Subcutaneous abdominal adipose tissue (tissue), 5 donors: ENCODE measurements around the gene SHC3.

Experiments used
- H3K27ac ChIP-seq: one replicate; pipeline ENCODE4 v1.7.0; 2013; ENCODE audit warnings: low read depth, mild to moderate bottlenecking, inconsistent platforms, low read length, moderate library complexity
- H3K27me3 ChIP-seq, 5 donors: one replicate each; pipeline ENCODE4 v1.7.0; 2013; ENCODE audit warnings: low read length in 5 of 5, inconsistent platforms in 1 of 5; ENCODE audit not compliant: control insufficient read depth in 5 of 5, insufficient read depth in 4 of 5
- H3K36me3 ChIP-seq, 5 donors: one replicate each; pipeline ENCODE4 v1.7.0; 2013; ENCODE audit warnings: low read length in 5 of 5; ENCODE audit not compliant: control insufficient read depth in 5 of 5, insufficient read depth in 5 of 5
- H3K4me1 ChIP-seq, 5 donors: one replicate each; pipeline ENCODE4 v1.7.0; 2013; ENCODE audit warnings: low read length in 5 of 5, mild to moderate bottlenecking in 3 of 5, moderate library complexity in 1 of 5; ENCODE audit not compliant: control insufficient read depth in 5 of 5, insufficient read depth in 5 of 5
- H3K4me3 ChIP-seq, 5 donors: one replicate each; pipeline ENCODE4 v1.7.0; 2013; ENCODE audit warnings: low read length in 5 of 5, low read depth in 1 of 5
- H3K9ac ChIP-seq, 5 donors: one replicate each; pipeline ENCODE4 v1.7.0; 2013; ENCODE audit warnings: low read length in 5 of 5, mild to moderate bottlenecking in 4 of 5, moderate library complexity in 3 of 5
- H3K9me3 ChIP-seq, 5 donors: one replicate each; pipeline ENCODE4 v1.7.0; 2013; ENCODE audit warnings: low read length in 5 of 5; ENCODE audit not compliant: control insufficient read depth in 5 of 5
- donor health status: healthy.
- donor health status: healthy.
- donor health status: healthy.
- donor health status: healthy.
- donor health status: healthy.

Gene SHC3

GRCh38 chr9:89001917-89002540 lies 176.6 kb downstream of the SHC3 start:
- H3K36me3 ChIP-seq = peaks cover 0 to 5% (median 2%) of the 10 kb centered on the region in 5 donors
- H3K27me3 ChIP-seq = peaks cover 0 to 18% (median 10%) of the 10 kb centered on the region in 5 donors
- H3K4me3 ChIP-seq = no peak overlapping the region
- no peak overlapping the region for H3K27ac ChIP-seq
- no peak overlapping the region for H3K9ac ChIP-seq
- H3K9me3 ChIP-seq = no peaks in the 10 kb centered on the region
- peaks cover 4 to 13% (median 11%) of the 10 kb centered on the region in 5 donors for H3K4me1 ChIP-seq

- H3K36me3 ChIP-seq = peaks cover 0 to 8% (median 2%) of the 10 kb centered on the region in 5 donors
- peaks cover 4 to 22% (median 10%) of the 10 kb centered on the region in 5 donors for H3K27me3 ChIP-seq
- H3K9me3 ChIP-seq = no peaks in the 10 kb centered on the region
- peaks cover 4 to 13% (median 11%) of the 10 kb centered on the region in 5 donors for H3K4me1 ChIP-seq
- peak overlapping the region in 3 of 5 donors; percentile 9 to 24 (median 22) for H3K4me3 ChIP-seq
- peak overlapping the region; percentile 10 for H3K27ac ChIP-seq
- H3K9ac ChIP-seq = no peak overlapping the region
Observed at GRCh38 chr9:89000973-89001916, 177.4 kb downstream of the SHC3 start.

- Histone ChIP-seq H3K4me1 (peaks cover 4 to 13% (median 11%) of the 10 kb centered on the region in 5 donors), H3K27me3 (peaks cover 5 to 26% (median 10%) of the 10 kb centered on the region in 5 donors), H3K9ac (peak overlapping the region in 1 of 5 donors; percentile 41), H3K9me3 (no peaks in the 10 kb centered on the region), H3K27ac (peak overlapping the region; percentile 10), H3K4me3 (no peak overlapping the region), H3K36me3 (peaks cover 0 to 9% (median 2%) of the 10 kb centered on the region in 5 donors)
Observed at GRCh38 chr9:89000371-89000781, 178.2 kb downstream of the SHC3 start.

GRCh38 chr9:88998911-88999310 lies 179.7 kb downstream of the SHC3 start:
- H3K27ac ChIP-seq = no peak overlapping the region

GRCh38 chr9:88998503-88998902 lies 180.1 kb downstream of the SHC3 start:
- Histone ChIP-seq H3K27ac (no peak overlapping the region), H3K9me3 (no peaks in the 10 kb centered on the region), H3K36me3 (peaks cover 0 to 9% (median 2%) of the 10 kb centered on the region in 5 donors), H3K27me3 (peaks cover 19 to 40% (median 24%) of the 10 kb centered on the region in 5 donors), H3K9ac (no peak overlapping the region), H3K4me3 (no peak overlapping the region), H3K4me1 (peaks cover 4 to 24% (median 19%) of the 10 kb centered on the region in 5 donors)

More at GRCh38 chr9:88998911-88999310, 179.7 kb downstream of the SHC3 start:
- Histone ChIP-seq H3K4me3 (no peak overlapping the region), H3K9ac (no peak overlapping the region), H3K9me3 (no peaks in the 10 kb centered on the region), H3K36me3 (peaks cover 0 to 9% (median 2%) of the 10 kb centered on the region in 5 donors), H3K4me1 (peaks cover 4 to 22% (median 19%) of the 10 kb centered on the region in 5 donors), H3K27me3 (peaks cover 15 to 36% (median 20%) of the 10 kb centered on the region in 5 donors)

GRCh38 chr9:88997646-88998045 lies 181.0 kb downstream of the SHC3 start:
- Histone ChIP-seq H3K4me1 (peaks cover 4 to 24% (median 19%) of the 10 kb centered on the region in 5 donors), H3K9ac (no peak overlapping the region), H3K9me3 (no peaks in the 10 kb centered on the region), H3K4me3 (no peak overlapping the region), H3K27me3 (peaks cover 20 to 36% (median 27%) of the 10 kb centered on the region in 5 donors), H3K27ac (no peak overlapping the region), H3K36me3 (peaks cover 0 to 8% (median 2%) of the 10 kb centered on the region in 5 donors)

GRCh38 chr9:88996921-88997235 lies 181.7 kb downstream of the SHC3 start:
- Histone ChIP-seq H3K27ac (no peak overlapping the region), H3K9me3 (no peaks in the 10 kb centered on the region), H3K36me3 (peaks cover 0 to 5% (median 0%) of the 10 kb centered on the region in 5 donors), H3K9ac (no peak overlapping the region), H3K4me3 (no peak overlapping the region), H3K27me3 (peaks cover 22 to 38% (median 27%) of the 10 kb centered on the region in 5 donors), H3K4me1 (peaks cover 4 to 30% (median 23%) of the 10 kb centered on the region in 5 donors)

GRCh38 chr9:88996046-88996920 lies 182.3 kb downstream of the SHC3 start:
- Histone ChIP-seq H3K27me3 (peaks cover 20 to 37% (median 27%) of the 10 kb centered on the region in 5 donors), H3K36me3 (peaks cover 0 to 5% (median 0%) of the 10 kb centered on the region in 5 donors), H3K9ac (no peak overlapping the region), H3K4me1 (peaks cover 6 to 33% (median 27%) of the 10 kb centered on the region in 5 donors), H3K9me3 (no peaks in the 10 kb centered on the region), H3K4me3 (no peak overlapping the region), H3K27ac (no peak overlapping the region)

GRCh38 chr9:88995627-88996026 lies 183.0 kb downstream of the SHC3 start:
- H3K9ac ChIP-seq = no peak overlapping the region
- H3K27ac ChIP-seq = no peak overlapping the region
- H3K4me3 ChIP-seq = no peak overlapping the region
- H3K4me1 ChIP-seq = peaks cover 6 to 27% (median 25%) of the 10 kb centered on the region in 5 donors
- no peaks in the 10 kb centered on the region for H3K9me3 ChIP-seq
- peaks cover 18 to 40% (median 27%) of the 10 kb centered on the region in 5 donors for H3K27me3 ChIP-seq
- H3K36me3 ChIP-seq = peaks cover 0 to 5% (median 0%) of the 10 kb centered on the region in 5 donors
